Measurements from ENCODE around the gene SLC24A4.

DNA sequence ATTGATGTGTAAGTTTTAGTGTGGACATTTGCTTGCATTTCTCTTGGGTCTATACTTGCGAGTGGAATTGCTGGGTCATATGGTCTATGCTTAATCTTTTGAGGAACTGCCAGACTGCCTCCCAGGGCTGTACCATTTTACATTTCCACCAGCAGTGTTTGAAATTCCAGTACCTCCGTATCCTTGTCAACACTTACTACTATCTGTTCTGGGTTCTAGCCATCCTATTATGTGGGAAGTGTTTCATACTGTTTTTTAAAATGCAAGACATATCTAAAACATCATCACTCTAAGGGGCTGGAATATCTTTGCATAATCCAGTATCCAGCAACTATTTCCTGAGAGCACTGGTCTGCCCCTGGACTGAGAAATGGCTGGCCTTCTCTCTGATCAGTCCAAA, 110.4 kb downstream of the SLC24A4 start:
- TF ChIP-seq, protein P1, sequence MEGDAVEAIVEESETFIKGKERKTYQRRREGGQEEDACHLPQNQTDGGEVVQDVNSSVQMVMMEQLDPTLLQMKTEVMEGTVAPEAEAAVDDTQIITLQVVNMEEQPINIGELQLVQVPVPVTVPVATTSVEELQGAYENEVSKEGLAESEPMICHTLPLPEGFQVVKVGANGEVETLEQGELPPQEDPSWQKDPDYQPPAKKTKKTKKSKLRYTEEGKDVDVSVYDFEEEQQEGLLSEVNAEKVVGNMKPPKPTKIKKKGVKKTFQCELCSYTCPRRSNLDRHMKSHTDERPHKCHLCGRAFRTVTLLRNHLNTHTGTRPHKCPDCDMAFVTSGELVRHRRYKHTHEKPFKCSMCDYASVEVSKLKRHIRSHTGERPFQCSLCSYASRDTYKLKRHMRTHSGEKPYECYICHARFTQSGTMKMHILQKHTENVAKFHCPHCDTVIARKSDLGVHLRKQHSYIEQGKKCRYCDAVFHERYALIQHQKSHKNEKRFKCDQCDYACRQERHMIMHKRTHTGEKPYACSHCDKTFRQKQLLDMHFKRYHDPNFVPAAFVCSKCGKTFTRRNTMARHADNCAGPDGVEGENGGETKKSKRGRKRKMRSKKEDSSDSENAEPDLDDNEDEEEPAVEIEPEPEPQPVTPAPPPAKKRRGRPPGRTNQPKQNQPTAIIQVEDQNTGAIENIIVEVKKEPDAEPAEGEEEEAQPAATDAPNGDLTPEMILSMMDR (IDR thresholded peaks at IDR 0.05): no peak
- no peak for TF ChIP-seq POLR2A (IDR thresholded peaks at IDR 0.05)
